ENCODE results near the gene IFFO2. TPM values are rescaled to one million over a fixed set of nuclear protein-coding genes. Genes with fewer than 3 reads are reported as not detected.

Gene IFFO2
- total RNA-seq, 1 donor = 37.5 TPM

DNA sequence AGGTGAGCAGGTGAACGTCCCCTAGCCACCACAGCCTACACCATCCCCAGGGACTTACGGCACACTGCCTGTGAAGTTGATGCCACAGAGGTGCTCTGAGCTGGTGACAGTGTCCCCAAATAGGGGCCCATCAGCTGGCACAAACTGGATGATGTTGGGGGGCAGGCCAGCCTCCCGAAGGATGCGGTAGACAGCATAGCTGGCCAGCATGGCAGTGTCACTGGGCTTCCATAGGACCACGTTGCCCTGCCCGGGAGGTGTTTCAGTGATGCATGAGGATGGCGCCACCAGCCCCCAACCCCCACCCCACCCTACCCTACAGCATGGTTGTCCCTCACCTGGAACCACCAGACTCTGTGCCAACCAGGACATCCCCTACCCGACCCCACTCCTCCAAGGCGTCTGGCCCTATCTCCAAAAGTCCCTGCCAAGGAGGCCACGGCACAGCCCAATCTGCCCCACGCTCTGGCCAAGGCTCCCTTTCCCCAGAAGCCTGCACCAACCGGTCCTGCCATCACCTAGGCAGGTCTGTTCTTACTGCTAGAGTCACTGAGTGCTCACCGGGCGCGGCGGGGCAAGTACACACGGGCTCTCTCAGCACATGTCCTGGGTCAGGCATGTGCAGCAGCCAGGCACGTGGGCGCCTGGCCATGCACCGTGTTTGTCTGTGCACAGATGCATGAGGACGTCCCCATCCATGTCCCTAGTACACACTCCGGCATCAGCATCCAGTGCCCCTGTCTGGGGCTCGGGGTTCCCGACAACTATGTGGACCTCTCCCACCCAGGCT lies 74.6 kb downstream of the IFFO2 start:
- Histone ChIP-seq H3K27me3 (ENCODE audit: insufficient read depth, low read length) (no peaks in the 10 kb centered on the region), H3K9me3 (ENCODE audit: low read depth, low read length) (no peaks in the 10 kb centered on the region), H3K4me1 (ENCODE audit: insufficient read depth, low read length) (no peaks in the 10 kb centered on the region), H3K4me3 (ENCODE audit: low read length) (no peak overlapping the region)

DNA sequence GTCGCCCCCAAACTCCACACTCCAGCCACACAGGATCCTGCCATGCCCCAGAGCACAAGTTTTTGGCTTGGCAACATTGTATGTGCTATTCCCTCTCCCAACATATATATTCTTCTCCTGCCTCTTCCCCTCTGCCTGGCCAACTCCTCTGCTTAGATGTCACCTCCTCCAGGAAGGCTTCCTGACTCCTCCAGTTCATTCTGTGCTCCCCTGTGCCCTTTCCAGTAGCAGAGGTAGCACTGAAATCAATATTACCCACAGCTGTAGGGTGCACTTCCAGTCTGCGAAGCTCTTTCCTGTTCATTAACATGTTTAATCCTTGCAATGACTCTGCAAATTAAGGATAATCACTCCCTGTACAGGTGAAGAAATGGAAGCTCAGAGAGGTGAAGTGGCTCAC lies 75.3 kb downstream of the IFFO2 start:
- Histone ChIP-seq H3K4me1 (ENCODE audit: insufficient read depth, low read length) (no peaks in the 10 kb centered on the region), H3K27me3 (ENCODE audit: insufficient read depth, low read length) (no peaks in the 10 kb centered on the region), H3K9me3 (ENCODE audit: low read depth, low read length) (no peaks in the 10 kb centered on the region), H3K4me3 (ENCODE audit: low read length) (no peak overlapping the region)

DNA sequence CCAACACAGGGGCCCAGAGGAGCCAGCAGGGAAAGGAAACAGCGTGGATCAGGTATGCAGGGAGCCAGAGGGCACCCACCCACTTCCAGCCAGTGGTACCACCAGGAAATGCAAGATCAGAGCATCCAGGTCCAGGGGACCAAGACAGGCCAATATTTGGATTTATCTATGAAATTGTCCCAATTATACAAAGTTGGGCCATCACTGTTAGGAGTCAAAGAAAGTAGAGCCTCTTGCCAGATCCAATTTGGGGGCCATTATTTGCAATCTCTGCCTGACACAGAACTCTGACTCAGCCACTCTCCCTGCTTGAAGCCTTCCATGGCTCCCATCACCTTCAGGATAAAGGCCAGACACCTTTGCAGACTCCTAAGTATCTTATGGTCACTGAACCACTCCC lies 75.9 kb downstream of the IFFO2 start:
- Histone ChIP-seq H3K27me3 (ENCODE audit: insufficient read depth, low read length) (no peaks in the 10 kb centered on the region), H3K9me3 (ENCODE audit: low read depth, low read length) (no peaks in the 10 kb centered on the region), H3K4me3 (ENCODE audit: low read length) (no peak overlapping the region), H3K4me1 (ENCODE audit: insufficient read depth, low read length) (no peaks in the 10 kb centered on the region)

DNA sequence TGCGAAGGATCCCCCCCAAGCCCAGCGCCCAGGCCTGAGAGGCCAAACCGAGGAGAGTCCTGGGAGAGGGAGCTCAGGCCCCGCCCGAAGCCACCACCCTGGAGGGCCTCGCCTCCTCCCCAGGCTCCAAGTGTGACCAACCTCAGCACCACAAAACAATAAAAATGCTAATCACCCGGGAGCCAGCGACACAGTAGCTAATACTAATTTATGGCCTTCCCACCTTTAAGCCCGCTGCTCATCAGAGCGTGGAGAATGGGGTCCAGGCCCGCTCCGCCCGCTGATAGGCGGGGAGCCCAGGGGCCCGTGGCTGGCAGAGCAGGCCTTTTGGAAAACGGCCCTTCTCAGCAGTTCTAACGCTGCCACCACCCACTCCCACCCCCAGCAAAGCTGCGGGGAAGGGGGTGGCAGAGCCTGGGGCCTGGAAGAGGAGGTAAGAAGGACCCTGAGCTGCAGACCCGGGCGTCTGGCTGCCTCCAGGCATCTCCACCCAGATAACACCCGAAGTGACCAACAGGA lies 76.6 kb downstream of the IFFO2 start:
- no peaks in the 10 kb centered on the region for H3K27me3 ChIP-seq (ENCODE audit: insufficient read depth, low read length)
- no peaks in the 10 kb centered on the region for H3K4me1 ChIP-seq (ENCODE audit: insufficient read depth, low read length)
- no peaks in the 10 kb centered on the region for H3K9me3 ChIP-seq (ENCODE audit: low read depth, low read length)
- no peak overlapping the region for H3K4me3 ChIP-seq (ENCODE audit: low read length)

DNA sequence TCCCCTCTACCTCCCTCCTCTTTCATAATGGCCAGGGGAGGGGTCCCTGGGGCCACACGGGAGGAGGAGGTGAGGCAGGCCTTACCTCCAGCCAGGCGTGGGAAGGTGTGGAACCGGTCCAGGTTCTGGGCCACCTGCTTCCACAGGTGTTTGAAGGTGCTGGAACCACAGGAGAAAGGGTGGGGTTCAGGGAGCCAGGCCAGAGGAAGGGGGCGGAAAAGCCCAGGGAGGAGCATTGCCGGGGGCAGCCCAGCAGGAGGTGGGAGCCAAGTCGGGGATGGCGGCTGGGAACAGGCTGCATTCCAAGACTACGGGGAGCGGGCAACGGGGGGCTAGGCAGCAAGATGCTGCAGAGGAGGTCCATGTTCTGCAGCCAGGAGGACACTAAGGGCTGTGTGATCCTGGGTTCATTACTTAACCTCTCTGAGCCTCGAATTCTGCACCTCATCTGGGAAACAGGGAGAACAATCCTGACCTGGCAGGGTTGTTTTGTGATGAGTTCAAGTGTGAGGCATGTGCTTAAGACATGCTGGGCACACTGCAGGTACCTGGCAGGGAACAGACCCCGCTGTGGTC lies 77.2 kb downstream of the IFFO2 start:
- H3K27me3 ChIP-seq (ENCODE audit: insufficient read depth, low read length) = no peaks in the 10 kb centered on the region
- H3K4me3 ChIP-seq (ENCODE audit: low read length) = no peak overlapping the region
- no peaks in the 10 kb centered on the region for H3K9me3 ChIP-seq (ENCODE audit: low read depth, low read length)
- H3K4me1 ChIP-seq (ENCODE audit: insufficient read depth, low read length) = no peaks in the 10 kb centered on the region

DNA sequence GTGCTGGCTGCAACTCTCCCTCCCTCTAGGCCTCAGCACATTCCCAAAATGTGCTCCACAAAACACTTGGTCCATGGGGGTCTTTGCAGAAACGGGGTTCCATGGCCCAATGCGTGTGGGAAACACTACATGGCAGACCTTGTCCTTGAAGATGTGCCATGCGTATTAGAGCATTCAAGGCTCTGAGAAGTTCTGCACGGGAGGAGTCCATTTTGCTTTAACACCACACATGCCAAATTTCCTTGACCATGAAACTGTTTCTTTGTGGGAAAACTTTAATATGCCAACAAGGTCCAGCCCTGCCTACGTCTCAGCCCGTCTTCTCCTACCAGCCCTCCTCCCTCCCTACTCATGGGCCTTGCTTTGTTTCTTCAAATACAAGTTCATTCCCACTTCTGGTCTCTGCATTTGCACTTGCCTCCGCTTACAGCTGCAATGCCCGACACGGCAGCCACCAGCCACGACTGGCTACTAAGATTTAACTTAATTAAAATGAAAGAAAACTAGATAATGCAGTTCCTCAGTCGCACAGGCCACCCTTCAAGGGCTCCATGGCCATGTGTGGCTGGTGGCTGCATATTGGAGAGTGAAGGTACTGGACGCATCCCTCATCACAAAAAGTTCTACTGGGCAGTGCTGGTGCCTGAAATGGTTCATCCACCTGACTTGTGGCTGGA lies 77.8 kb downstream of the IFFO2 start:
- H3K27me3 ChIP-seq (ENCODE audit: insufficient read depth, low read length) = no peaks in the 10 kb centered on the region
- H3K9me3 ChIP-seq (ENCODE audit: low read depth, low read length) = no peaks in the 10 kb centered on the region
- H3K4me3 ChIP-seq (ENCODE audit: low read length) = no peak overlapping the region
- no peaks in the 10 kb centered on the region for H3K4me1 ChIP-seq (ENCODE audit: insufficient read depth, low read length)

DNA sequence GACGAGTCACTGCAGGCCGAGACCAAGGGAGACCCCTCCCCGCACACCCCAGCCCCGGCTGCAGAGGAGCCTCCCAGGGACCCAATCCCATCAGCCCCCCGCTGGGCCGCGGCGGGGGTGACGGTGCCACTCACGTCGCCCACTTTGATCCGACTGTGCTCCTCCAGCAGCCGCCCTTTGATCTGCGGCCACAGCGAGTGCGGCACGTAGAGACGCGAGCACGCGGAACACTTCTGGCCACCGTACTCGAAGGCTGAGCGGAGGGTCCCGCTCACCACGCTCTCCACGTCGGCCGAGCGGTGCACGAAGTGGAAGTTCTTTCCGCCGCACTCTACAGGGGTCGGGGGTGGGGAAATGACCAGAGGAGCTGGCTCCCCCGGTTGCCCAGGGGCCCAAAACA lies 79.2 kb downstream of the IFFO2 start:
- Histone ChIP-seq H3K9me3 (ENCODE audit: low read depth, low read length) (no peaks in the 10 kb centered on the region), H3K4me3 (ENCODE audit: low read length) (no peak overlapping the region), H3K27me3 (ENCODE audit: insufficient read depth, low read length) (no peaks in the 10 kb centered on the region), H3K4me1 (ENCODE audit: insufficient read depth, low read length) (no peaks in the 10 kb centered on the region)

DNA sequence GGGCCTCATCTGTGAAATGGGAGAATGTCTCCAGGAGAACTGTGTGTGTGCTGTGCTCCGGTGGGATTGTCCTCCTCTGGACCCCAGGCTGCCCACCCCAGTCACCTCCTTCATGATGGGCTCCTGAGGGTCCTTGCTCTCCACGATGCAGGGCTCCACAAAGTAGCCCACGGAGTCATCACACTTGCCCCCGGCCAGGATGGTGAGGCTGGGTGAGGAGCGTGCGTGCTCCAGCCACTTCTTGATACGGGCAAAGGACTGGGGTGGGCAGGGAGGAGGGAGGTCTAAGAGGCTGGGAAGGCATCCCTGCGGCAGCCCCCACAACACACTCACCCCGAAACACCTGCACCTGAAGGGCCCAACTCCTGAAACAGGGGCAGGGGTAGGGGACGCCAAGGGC lies 80.3 kb downstream of the IFFO2 start:
- Histone ChIP-seq H3K4me3 (ENCODE audit: low read length) (no peak overlapping the region), H3K27me3 (ENCODE audit: insufficient read depth, low read length) (no peaks in the 10 kb centered on the region), H3K9me3 (ENCODE audit: low read depth, low read length) (no peaks in the 10 kb centered on the region), H3K4me1 (ENCODE audit: insufficient read depth, low read length) (no peaks in the 10 kb centered on the region)

DNA sequence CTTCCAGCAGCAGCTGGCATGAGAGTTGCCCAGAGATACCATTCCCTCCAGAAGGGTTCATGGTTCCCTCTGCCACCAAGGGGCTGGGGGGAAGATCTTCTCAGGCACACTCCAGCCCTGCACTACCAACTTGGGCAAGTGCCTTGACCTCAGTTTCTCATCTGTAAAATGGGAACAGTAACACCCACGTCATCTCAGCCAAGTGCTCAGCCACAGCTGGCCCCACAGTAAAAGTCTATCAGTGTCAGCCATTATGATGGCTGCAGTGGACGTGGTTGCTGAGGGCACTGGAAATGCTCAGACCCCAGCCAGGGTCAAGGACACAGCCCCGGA lies 80.7 kb downstream of the IFFO2 start:
- Histone ChIP-seq H3K27me3 (ENCODE audit: insufficient read depth, low read length) (no peaks in the 10 kb centered on the region), H3K4me3 (ENCODE audit: low read length) (no peak overlapping the region), H3K9me3 (ENCODE audit: low read depth, low read length) (no peaks in the 10 kb centered on the region), H3K4me1 (ENCODE audit: insufficient read depth, low read length) (no peaks in the 10 kb centered on the region)

DNA sequence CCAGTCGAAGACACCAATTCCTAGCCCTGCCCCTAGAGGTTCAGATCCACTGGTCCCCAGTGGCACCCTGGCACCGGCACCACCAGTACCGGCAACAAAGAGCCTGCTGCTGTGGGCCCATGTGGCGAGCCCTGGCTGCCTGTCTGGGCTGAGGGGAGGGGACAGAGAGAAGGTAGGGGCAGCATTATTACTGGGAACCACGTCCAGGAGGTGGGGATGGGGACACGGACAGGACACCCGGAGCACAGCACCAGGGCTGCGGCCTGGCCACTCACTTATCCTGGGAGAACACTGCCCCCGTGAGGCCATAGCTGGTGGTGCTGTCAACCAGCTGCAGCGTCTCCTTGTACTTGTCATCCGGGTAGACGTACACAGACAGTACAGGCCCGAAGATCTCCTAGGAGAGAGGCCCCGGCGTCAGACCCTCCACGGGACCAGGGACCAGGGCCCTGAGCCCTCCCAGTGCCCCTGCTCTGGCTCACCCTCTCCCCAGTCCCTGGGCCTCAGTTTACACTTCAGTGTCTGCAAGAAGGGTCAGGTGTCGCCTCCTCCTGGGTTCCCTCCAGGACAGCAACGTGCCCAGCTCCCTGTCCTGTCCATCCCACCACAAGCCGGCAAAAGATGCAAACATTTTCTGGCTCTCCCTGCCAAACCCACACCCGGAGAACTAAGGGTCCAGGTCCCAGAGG lies 81.2 kb downstream of the IFFO2 start:
- no peaks in the 10 kb centered on the region for H3K9me3 ChIP-seq (ENCODE audit: low read depth, low read length)
- H3K27me3 ChIP-seq (ENCODE audit: insufficient read depth, low read length) = no peaks in the 10 kb centered on the region
- no peaks in the 10 kb centered on the region for H3K4me1 ChIP-seq (ENCODE audit: insufficient read depth, low read length)
- H3K4me3 ChIP-seq (ENCODE audit: low read length) = no peak overlapping the region

DNA sequence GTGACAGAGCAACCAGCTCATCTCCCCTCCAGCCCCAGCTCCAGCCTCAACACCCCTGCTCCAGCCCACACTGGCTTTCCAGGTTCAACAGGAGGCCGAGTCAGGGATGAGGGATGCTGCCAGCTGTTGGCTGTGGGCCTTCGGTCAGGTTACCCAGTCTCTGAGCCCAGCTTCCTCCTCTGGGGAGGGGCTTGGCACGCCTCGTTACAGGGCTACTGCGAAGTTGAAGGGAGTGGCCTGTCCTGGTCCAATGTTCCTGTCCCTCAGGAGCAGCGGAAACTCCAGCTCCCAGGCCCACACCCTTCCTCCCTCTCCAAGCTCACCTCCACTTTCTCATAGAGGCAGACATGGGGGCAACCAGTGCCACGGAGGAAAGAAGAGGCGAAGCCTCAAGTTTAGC lies 81.9 kb downstream of the IFFO2 start:
- Histone ChIP-seq H3K27me3 (ENCODE audit: insufficient read depth, low read length) (no peaks in the 10 kb centered on the region), H3K4me1 (ENCODE audit: insufficient read depth, low read length) (no peaks in the 10 kb centered on the region), H3K9me3 (ENCODE audit: low read depth, low read length) (no peaks in the 10 kb centered on the region), H3K4me3 (ENCODE audit: low read length) (no peak overlapping the region)

DNA sequence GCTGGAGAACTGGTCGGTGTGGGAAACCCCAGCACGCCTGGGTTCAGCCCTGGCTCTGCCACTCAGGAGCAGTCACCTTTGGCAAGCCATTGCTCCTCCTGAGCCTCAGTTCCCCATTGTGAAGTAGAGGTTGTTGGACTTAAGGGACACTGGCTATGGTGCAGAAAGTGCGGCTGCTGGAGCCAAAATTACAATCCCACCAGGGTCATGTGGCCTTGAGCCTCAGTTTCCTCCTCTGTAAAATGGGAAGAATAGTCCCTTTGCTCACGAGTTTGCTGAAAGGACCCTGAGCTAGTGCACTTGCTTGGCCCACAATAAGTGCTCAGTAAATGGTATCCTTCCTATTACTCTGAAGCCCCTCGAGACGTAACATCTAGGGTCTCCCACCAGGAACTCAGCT lies 82.4 kb downstream of the IFFO2 start:
- Histone ChIP-seq H3K4me1 (ENCODE audit: insufficient read depth, low read length) (no peaks in the 10 kb centered on the region), H3K27me3 (ENCODE audit: insufficient read depth, low read length) (no peaks in the 10 kb centered on the region), H3K4me3 (ENCODE audit: low read length) (no peak overlapping the region), H3K9me3 (ENCODE audit: low read depth, low read length) (no peaks in the 10 kb centered on the region)

DNA sequence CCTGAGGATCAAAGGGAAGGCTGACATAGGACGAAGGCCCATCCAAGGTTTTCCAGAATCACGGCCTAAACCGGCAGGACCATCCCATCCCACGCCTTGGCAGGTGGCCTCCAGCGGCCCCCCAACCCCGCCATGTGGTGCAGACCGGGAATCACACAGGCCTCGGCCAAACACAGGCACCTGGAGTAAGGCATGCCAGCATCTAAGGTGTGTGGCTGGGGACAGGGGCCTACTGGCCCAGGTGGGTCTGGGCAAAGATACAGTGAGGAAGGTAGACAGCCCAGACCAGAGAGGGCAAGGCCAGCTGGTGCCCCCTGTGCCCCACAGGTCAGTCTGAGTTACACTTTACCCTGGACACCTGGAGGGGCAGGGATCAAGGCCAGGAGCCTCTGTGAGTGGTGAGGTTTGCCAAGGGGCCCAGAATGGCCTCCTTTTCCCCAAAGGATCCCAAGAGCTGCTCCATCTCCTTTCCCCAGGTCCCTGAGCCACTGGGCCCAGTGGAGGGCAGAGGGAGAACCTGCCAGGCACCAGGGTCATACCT lies 84.3 kb downstream of the IFFO2 start:
- H3K27me3 ChIP-seq (ENCODE audit: insufficient read depth, low read length) = no peaks in the 10 kb centered on the region
- no peaks in the 10 kb centered on the region for H3K4me1 ChIP-seq (ENCODE audit: insufficient read depth, low read length)
- no peak overlapping the region for H3K4me3 ChIP-seq (ENCODE audit: low read length)
- no peaks in the 10 kb centered on the region for H3K9me3 ChIP-seq (ENCODE audit: low read depth, low read length)

DNA sequence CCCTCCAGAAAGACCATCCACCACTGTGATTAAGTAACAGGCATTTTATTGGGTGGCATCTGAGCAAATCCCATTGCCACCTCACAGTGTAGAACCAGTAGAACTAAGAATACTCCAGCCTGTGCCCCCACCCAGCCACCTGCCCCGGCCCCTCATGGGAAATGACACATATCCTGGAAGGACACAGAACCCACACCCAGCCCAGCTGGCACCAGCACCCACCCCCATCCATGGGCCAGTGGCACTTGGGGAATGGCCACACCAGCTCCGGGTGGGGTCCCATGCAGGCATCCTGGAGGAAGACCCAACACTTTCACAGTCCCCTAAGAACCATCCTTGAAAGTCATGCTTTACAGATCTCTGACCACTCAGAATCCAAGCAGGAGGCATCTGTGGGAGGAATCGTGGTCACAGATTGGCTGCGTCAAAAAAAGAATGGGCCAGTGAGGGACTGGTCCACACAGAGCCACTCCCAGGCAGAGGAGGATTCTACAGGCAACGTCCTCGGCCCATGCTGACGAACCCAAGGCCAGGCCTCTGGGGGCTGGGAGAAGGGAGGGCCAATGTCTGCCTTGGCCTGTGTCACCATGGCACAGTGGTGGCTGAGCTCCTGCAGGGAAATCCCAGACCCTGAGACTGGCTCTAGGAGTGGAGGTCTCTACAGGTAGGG lies 84.9 kb downstream of the IFFO2 start:
- no peaks in the 10 kb centered on the region for H3K9me3 ChIP-seq (ENCODE audit: low read depth, low read length)
- no peaks in the 10 kb centered on the region for H3K4me1 ChIP-seq (ENCODE audit: insufficient read depth, low read length)
- H3K4me3 ChIP-seq (ENCODE audit: low read length) = no peak overlapping the region
- H3K27me3 ChIP-seq (ENCODE audit: insufficient read depth, low read length) = no peaks in the 10 kb centered on the region
